ENCODE data around the gene CELA3B. TPM values are rescaled to one million over a fixed set of nuclear protein-coding genes. Genes with fewer than 3 reads are reported as not detected.
A peak's percentile ranks its signal among the peaks of the same experiment; 100 is the strongest.

The CELA3B gene
- total and polyA plus RNA-seq, 2 experiments from 2014 or later: 0.33 TPM; not detected in 1

GRCh38 chr1:21937034-21937371 lies 39.8 kb upstream of the CELA3B start, which contains the start of gene HSPG2:
Gene HSPG2, minus strand, starts transcription at chr1:21937310. Its CDS starts 93 bp downstream, at chr1:21937217.
- DNase-seq (ENCODE audit: low spot score): no peak
- H3K9me3 ChIP-seq (ENCODE audit: low read depth): no peaks in the 10 kb centered on the region
- peaks cover 73% of the 10 kb centered on the region for H3K4me1 ChIP-seq (ENCODE audit: insufficient read depth)
- H3K4me2 ChIP-seq: peak within 1 kb of the TSS; percentile 89
- peak within 1 kb of the TSS; percentile 90 for H2AFZ ChIP-seq
- no CpG with 5 or more reads among the region's 52 CpGs for WGBS (ENCODE audit: low lambda C conversion rate, missing lambda C conversion rate)
- peak within 1 kb of the TSS; percentile 78 for H3K4me3 ChIP-seq
- H3K9me2 ChIP-seq (replicated peaks; ENCODE audit: insufficient read depth): no peaks in the 10 kb centered on the region
- H3K27me3 ChIP-seq: no peaks in the 10 kb centered on the region
- TF ChIP-seq CTCF (IDR thresholded peaks at IDR 0.05; ENCODE audit: poor library complexity): no peak
- TF ChIP-seq EZH2phosphoT487 (IDR thresholded peaks at IDR 0.05; ENCODE audit: low read depth, severe bottlenecking, unreplicated experiment): no peak
- TF ChIP-seq EZH2 (IDR thresholded peaks at IDR 0.05; ENCODE audit: borderline replicate concordance): no peak
- H4K20me1 ChIP-seq (ENCODE audit: insufficient read depth, poor library complexity, severe bottlenecking): no peaks in the 10 kb centered on the region
- H3K79me2 ChIP-seq: peaks cover 45% of the 10 kb centered on the region
- H3K27ac ChIP-seq: peak within 1 kb of the TSS; percentile 98
- no peaks in the 10 kb centered on the region for H3K36me3 ChIP-seq (replicated peaks; ENCODE audit: insufficient read depth, low read depth)

- Histone ChIP-seq H3K9me3 (ENCODE audit: low read depth) (no peaks in the 10 kb centered on the region), H3K4me3 (peak overlapping the region; percentile 52), H3K36me3 (replicated peaks; ENCODE audit: insufficient read depth, low read depth) (no peaks in the 10 kb centered on the region), H4K20me1 (ENCODE audit: insufficient read depth, poor library complexity, severe bottlenecking) (no peaks in the 10 kb centered on the region), H2AFZ (peak overlapping the region; percentile 90), H3K9me2 (replicated peaks; ENCODE audit: insufficient read depth) (no peaks in the 10 kb centered on the region), H3K27me3 (no peaks in the 10 kb centered on the region), H3K4me1 (ENCODE audit: insufficient read depth) (peaks cover 67% of the 10 kb centered on the region), H3K4me2 (peak overlapping the region; percentile 89), H3K79me2 (peaks cover 40% of the 10 kb centered on the region), H3K27ac (peak overlapping the region; percentile 84)
- peak; percentile 96 for DNase-seq (ENCODE audit: low spot score)
- no peak for TF ChIP-seq CTCF (IDR thresholded peaks at IDR 0.05; ENCODE audit: poor library complexity)
- TF ChIP-seq EZH2phosphoT487 (IDR thresholded peaks at IDR 0.05; ENCODE audit: low read depth, severe bottlenecking, unreplicated experiment): no peak
- TF ChIP-seq EZH2 (IDR thresholded peaks at IDR 0.05; ENCODE audit: borderline replicate concordance): no peak
- WGBS (ENCODE audit: low lambda C conversion rate, missing lambda C conversion rate): 15% methylated on average over 24 of the region's 69 CpGs
Observed at GRCh38 chr1:21937372-21938121, 39.3 kb upstream of the CELA3B start.

DNA sequence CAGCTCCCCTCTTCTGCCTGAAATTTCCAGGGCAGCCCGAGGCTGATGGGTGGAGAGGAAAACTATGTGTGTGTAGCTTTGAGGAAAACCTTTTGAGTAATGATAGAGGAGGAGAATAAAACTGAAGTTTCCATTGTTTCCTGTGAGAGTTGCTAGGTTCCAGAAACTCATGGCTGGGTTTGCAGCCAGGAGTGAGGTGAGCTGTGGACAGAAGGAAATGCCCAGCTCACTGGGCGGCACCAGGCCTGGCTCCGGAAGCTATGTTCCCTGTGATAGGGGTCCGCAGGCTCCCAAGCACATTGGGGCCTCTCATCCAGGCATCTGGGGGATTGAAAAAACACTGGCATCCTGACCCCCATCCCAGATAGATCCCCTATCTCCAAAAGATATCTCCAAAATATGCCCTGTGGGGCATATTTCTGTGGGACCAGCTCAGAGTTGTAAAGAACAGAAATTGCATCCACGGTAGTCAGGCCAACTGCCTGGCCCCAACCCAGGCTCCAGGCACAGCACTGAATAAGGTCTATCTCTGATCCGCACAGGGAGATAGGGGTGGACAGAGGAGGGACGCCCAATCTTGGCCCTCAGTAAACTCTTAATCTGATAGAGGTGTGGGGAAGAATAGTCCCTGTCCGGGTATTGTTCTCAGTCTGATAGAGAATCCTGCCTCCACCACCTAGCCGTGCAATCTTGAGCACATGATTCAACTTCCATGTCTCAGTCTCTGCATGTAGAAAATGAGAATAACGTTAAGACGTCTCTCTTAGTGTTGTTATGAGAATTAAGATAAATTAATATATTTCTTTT lies 37.9 kb upstream of the CELA3B start:
- peak overlapping the region; percentile 63 for H3K27ac ChIP-seq
- H3K9me2 ChIP-seq (replicated peaks; ENCODE audit: insufficient read depth): no peaks in the 10 kb centered on the region
- H4K20me1 ChIP-seq (ENCODE audit: insufficient read depth, poor library complexity, severe bottlenecking): no peaks in the 10 kb centered on the region
- H3K27me3 ChIP-seq: no peaks in the 10 kb centered on the region
- no peak overlapping the region for H3K4me3 ChIP-seq
- H3K36me3 ChIP-seq (replicated peaks; ENCODE audit: insufficient read depth, low read depth): no peaks in the 10 kb centered on the region
- no peak overlapping the region for H3K4me2 ChIP-seq
- no peaks in the 10 kb centered on the region for H3K9me3 ChIP-seq (ENCODE audit: low read depth)
- H2AFZ ChIP-seq: no peak overlapping the region
- DNase-seq (ENCODE audit: low spot score): no peak
- peaks cover 57% of the 10 kb centered on the region for H3K4me1 ChIP-seq (ENCODE audit: insufficient read depth)
- peaks cover 27% of the 10 kb centered on the region for H3K79me2 ChIP-seq
- no peak for TF ChIP-seq EZH2 (IDR thresholded peaks at IDR 0.05; ENCODE audit: borderline replicate concordance)
- no peak for TF ChIP-seq EZH2phosphoT487 (IDR thresholded peaks at IDR 0.05; ENCODE audit: low read depth, severe bottlenecking, unreplicated experiment)
- TF ChIP-seq CTCF (IDR thresholded peaks at IDR 0.05; ENCODE audit: poor library complexity): no peak
- WGBS (ENCODE audit: low lambda C conversion rate, missing lambda C conversion rate): 81% methylated on average over 11 of the region's 11 CpGs

Data from hepatocyte (in vitro differentiated cells).